ENCODE results near the gene MAN1A2. TPM values are rescaled to one million over a fixed set of nuclear protein-coding genes. Genes with fewer than 3 reads are reported as not detected.
"Not testable (repeated sequence)": the region's sequence is repeated elsewhere in the genome, so short reads cannot be mapped to it uniquely, and the experiment has no call there.

Gene MAN1A2
- polyA plus RNA-seq, 3 donors from 2014 or later = 21.9 to 29.2 (median 22.7) TPM

GRCh38 chr1:117342397-117342796 is 24.9 kb upstream of the MAN1A2 start:
- Mint-ChIP-seq H3K4me1 (no peaks in the 10 kb centered on the region), H3K9me3 (no peaks in the 10 kb centered on the region), H3K36me3 (no peaks in the 10 kb centered on the region), H3K27ac (no peak overlapping the region), H3K4me3 (no peak overlapping the region), H3K27me3 (ENCODE audit: low read depth in 3 of 3) (peaks cover 0 to 8% (median 4%) of the 10 kb centered on the region in 3 donors)
- no peak for DNase-seq

DNA sequence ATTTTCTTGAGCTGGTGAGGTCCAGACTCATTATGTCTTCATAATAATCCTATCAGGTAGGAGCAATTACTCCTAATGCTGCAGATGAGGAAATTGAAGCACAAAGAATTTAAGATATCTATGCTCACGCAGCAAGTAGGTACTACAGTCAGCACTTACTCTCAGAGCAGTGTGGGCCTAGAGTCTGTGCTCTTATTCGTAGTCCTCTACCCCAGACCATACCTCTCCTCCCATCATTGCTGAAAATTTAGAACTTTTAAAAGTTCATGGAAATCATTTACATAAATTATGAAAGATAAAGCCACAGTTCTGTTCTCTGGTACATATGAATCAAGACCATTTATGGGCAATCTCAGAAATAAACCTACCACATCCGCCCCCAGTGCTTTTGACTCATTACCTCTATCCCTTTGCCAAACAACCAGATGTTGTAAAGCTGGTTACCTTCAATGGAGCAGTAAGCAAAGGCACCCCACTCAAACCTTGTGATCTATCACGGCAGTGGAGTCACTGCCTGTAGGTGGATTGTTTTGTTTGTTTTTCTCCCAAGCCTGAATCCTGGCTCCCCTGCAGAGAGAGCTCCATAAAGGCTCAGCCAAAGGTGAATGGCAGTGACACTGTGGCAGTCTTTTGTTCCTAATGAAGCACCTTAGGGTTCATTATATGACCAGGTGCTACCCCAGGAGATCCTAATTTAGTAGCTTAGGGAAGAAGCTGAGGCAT is 20.9 kb upstream of the MAN1A2 start:
- Mint-ChIP-seq H3K27me3 (ENCODE audit: low read depth in 3 of 3) (peaks cover 0 to 4% (median 3%) of the 10 kb centered on the region in 3 donors), H3K4me1 (no peaks in the 10 kb centered on the region), H3K4me3 (no peak overlapping the region), H3K36me3 (no peaks in the 10 kb centered on the region), H3K27ac (peak overlapping the region in 1 of 6 donors; percentile 14), H3K9me3 (no peaks in the 10 kb centered on the region)
- DNase-seq = no peak

DNA sequence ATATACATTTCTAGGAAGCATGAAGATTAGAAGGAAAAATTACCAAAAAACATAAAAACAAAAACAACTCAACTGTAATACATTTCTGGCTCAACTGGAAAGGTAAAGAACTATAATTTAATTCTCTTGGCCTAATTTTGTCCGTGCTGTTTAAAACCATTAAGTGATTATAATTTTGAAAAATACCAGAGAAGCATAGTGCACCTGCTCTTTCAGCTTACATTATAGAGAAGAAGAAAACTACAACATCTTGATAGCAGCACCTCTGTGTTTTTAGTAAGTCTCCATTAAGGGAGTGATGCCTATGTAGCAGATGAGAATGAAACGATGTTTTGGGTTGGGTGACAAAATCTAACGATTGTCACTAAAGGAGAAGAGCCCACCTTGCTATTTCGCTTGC is 19.3 kb upstream of the MAN1A2 start:
- no peak overlapping the region for H3K4me3 Mint-ChIP-seq
- peaks cover 0 to 4% (median 0%) of the 10 kb centered on the region in 3 donors for H3K27me3 Mint-ChIP-seq (ENCODE audit: low read depth in 3 of 3)
- peaks cover 0 to 4% (median 0%) of the 10 kb centered on the region in 6 donors for H3K9me3 Mint-ChIP-seq
- no peak overlapping the region for H3K27ac Mint-ChIP-seq
- no peak for DNase-seq
- no peaks in the 10 kb centered on the region for H3K4me1 Mint-ChIP-seq
- H3K36me3 Mint-ChIP-seq = no peaks in the 10 kb centered on the region

- H3K9me3 Mint-ChIP-seq; H3K4me3 Mint-ChIP-seq; DNase-seq; H3K27ac Mint-ChIP-seq; H3K36me3 Mint-ChIP-seq; H3K4me1 Mint-ChIP-seq; H3K27me3 Mint-ChIP-seq (ENCODE audit: low read depth in 3 of 3): not testable (repeated sequence)
These were observed 14.6 kb upstream of the MAN1A2 start for GRCh38 chr1:117352695-117353094.

DNA sequence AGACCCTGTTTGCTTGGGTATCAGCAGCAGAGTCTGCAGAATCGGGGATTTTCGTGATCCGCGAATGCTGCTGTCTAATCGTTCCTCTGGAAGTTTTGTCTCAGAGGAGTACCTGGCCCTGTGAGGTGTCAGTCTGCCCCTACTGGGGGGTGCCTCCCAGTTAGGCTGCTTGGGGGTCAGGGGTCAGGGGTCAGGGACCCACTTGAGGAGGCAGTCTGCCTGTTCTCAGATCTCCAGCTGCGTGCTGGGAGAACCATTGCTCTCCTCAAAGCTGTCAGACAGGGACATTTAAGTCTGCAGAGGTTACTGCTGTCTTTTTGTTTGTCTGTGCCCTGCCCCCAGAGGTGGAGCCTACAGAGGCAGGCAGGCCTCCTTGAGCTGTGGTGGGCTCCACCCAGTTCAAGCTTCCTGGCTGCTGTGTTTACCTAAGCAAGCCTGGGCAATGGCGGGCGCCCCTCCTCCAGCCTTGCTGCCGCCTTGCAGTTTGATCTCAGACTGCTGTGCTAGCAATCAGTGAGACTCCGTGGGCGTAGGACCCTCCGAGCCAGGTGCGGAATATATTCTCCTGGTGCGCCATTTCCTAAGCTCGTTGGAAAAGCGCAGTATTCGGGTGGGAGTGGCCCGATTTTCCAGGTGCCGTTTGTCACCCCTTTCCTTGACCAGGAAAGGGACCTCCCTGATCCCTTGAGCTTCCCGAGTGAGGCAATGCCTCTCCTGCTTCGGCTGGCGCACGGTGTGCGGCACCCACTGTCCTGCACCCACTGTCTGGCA is 9.2 kb upstream of the MAN1A2 start:
- not testable (repeated sequence) for H3K9me3 Mint-ChIP-seq; H3K4me3 Mint-ChIP-seq; DNase-seq; H3K27ac Mint-ChIP-seq; H3K36me3 Mint-ChIP-seq; H3K27me3 Mint-ChIP-seq (ENCODE audit: low read depth in 3 of 3)
- H3K4me1 Mint-ChIP-seq = peaks cover 10 to 11% of the 10 kb centered on the region in 2 donors

DNA sequence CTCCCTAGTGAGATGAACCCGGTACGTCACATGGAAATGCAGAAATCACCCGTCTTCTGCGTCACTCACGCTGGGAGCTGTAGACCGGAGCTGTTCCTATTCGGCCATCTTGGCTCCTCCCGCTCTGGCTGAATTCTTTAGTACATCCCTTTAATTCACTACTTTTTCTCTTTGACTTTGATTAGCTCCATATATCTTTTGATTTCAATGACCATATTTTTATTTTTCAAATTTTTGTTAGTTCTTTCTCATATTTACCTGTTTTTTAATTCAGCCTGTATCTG is 8.7 kb upstream of the MAN1A2 start:
- not testable (repeated sequence) for DNase-seq; H3K27ac Mint-ChIP-seq; H3K4me3 Mint-ChIP-seq; H3K27me3 Mint-ChIP-seq (ENCODE audit: low read depth in 3 of 3); H3K9me3 Mint-ChIP-seq; H3K36me3 Mint-ChIP-seq
- H3K4me1 Mint-ChIP-seq = peaks cover 10 to 11% of the 10 kb centered on the region in 2 donors

GRCh38 chr1:117359561-117360289 is 7.5 kb upstream of the MAN1A2 start:
- Mint-ChIP-seq H3K27me3 (ENCODE audit: low read depth in 3 of 3) (peaks cover 0 to 8% (median 5%) of the 10 kb centered on the region in 3 donors), H3K4me1 (peaks cover 11 to 12% of the 10 kb centered on the region in 2 donors), H3K36me3 (peaks cover 0 to 4% (median 0%) of the 10 kb centered on the region in 3 donors), H3K9me3 (peaks cover 0 to 5% (median 0%) of the 10 kb centered on the region in 6 donors), H3K27ac (peak overlapping the region in 1 of 6 donors; percentile 20), H3K4me3 (peak overlapping the region in 3 of 5 donors; percentile 26 to 55 (median 38))
- no peak for DNase-seq

- peaks cover 0 to 2% (median 0%) of the 10 kb centered on the region in 6 donors for H3K9me3 Mint-ChIP-seq
- H3K36me3 Mint-ChIP-seq = peaks cover 0 to 4% (median 0%) of the 10 kb centered on the region in 3 donors
- no peak for DNase-seq
- H3K4me1 Mint-ChIP-seq = peaks cover 29 to 33% of the 10 kb centered on the region in 2 donors
- no peak overlapping the region for H3K4me3 Mint-ChIP-seq
- no peak overlapping the region for H3K27ac Mint-ChIP-seq
- H3K27me3 Mint-ChIP-seq (ENCODE audit: low read depth in 3 of 3) = peaks cover 11 to 17% (median 16%) of the 10 kb centered on the region in 3 donors
These were observed 4.3 kb upstream of the MAN1A2 start for GRCh38 chr1:117362986-117363385.

DNA sequence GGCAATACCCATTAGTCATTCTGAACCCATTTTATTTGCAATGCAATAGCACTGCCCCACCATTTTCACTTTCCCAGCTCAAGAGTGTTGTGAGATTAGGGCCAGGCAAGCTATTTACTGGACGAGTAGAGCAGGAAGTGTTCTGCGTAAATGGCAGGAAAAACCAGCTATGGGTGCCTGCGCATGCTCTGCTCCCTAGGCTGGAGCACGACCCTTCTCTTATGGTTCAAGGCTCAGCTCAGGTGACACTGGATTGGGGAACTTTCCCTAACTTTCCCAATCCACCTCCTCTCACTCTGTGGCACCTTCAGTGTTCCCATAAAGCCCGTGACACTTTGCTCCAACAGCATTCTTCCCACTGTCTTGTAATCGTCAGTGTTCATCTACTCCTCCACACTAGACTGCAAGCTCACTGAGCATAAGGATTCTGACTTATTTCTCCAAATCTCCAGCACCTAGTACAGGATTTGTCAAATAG is 3.6 kb upstream of the MAN1A2 start:
- Mint-ChIP-seq H3K4me1 (peaks cover 36 to 39% of the 10 kb centered on the region in 2 donors), H3K27me3 (ENCODE audit: low read depth in 3 of 3) (peaks cover 11 to 18% (median 16%) of the 10 kb centered on the region in 3 donors), H3K27ac (peak overlapping the region in 1 of 6 donors; percentile 39), H3K9me3 (peaks cover 0 to 2% (median 0%) of the 10 kb centered on the region in 6 donors), H3K36me3 (peaks cover 0 to 4% (median 0%) of the 10 kb centered on the region in 3 donors), H3K4me3 (no peak overlapping the region)
- no peak for DNase-seq

GRCh38 chr1:117364240-117364639 is 3.0 kb upstream of the MAN1A2 start:
- Mint-ChIP-seq H3K27ac (peak overlapping the region in 2 of 6 donors; percentile 15 to 39), H3K27me3 (ENCODE audit: low read depth in 3 of 3) (peaks cover 11 to 19% (median 16%) of the 10 kb centered on the region in 3 donors), H3K4me3 (no peak overlapping the region), H3K9me3 (no peaks in the 10 kb centered on the region), H3K36me3 (no peaks in the 10 kb centered on the region), H3K4me1 (peaks cover 37 to 43% of the 10 kb centered on the region in 2 donors)
- DNase-seq = no peak

DNA sequence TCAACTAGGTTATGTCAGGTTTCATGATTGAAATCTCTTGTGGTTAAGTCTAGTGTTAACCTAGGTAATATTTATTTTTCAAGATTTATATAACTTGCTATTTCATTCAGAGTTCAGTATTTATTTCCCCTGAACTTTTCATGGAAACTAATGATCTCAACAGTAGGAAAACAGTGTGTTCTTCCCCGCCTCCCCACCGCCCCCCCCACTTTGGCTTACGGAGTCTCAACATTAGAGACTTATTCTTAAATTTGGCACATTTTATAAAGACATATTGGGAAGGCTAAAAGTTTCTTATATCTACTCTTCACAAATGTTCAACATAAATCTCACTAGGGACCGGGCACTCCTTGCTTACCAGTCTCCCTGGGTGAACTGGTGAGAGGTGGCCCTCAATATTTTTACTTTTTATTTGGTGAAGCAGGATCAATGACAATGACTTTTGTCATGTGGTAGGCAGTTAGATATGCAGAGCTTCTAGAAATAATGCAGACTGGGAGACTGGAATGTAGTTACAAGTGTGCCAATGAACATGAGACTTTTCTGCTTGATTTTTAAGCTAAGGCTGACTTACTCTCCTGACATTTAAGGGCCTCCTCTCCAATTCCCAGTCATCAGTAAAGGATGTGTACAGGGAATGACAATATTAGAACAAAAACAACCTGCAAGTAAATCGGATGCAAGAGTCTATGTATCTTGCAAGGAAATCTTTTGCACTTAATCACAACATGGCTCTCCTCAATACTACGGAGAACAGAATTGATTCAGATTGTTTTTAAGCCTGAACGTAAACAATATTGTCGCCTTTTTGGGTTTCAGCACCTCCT is 1.7 kb upstream of the MAN1A2 start:
- H3K9me3 Mint-ChIP-seq = no peaks in the 10 kb centered on the region
- H3K27me3 Mint-ChIP-seq (ENCODE audit: low read depth in 3 of 3) = peaks cover 11 to 19% (median 13%) of the 10 kb centered on the region in 3 donors
- H3K4me3 Mint-ChIP-seq = peak overlapping the region; percentile 94 to 98 (median 96)
- H3K36me3 Mint-ChIP-seq = no peaks in the 10 kb centered on the region
- DNase-seq = no peak
- peak overlapping the region; percentile 96 to 99 (median 98) for H3K27ac Mint-ChIP-seq
- H3K4me1 Mint-ChIP-seq = peaks cover 45 to 48% of the 10 kb centered on the region in 2 donors

- DNase-seq = peak; percentile 84 to 86 (median 86)
- Mint-ChIP-seq H3K27ac (peak overlapping the region; percentile 96 to 99 (median 98)), H3K27me3 (ENCODE audit: low read depth in 3 of 3) (peaks cover 11 to 19% (median 13%) of the 10 kb centered on the region in 3 donors), H3K4me3 (peak overlapping the region; percentile 94 to 98 (median 96)), H3K4me1 (peaks cover 51 to 56% of the 10 kb centered on the region in 2 donors), H3K36me3 (no peaks in the 10 kb centered on the region), H3K9me3 (no peaks in the 10 kb centered on the region)
These were observed 838 bp upstream of the MAN1A2 start for GRCh38 chr1:117366177-117367045.

Data from immature natural killer cell (primary cell).